Occipital lobe (tissue), 2 donors: ENCODE data around the gene CTPS1. TPM values are rescaled to one million over a fixed set of nuclear protein-coding genes. Genes with fewer than 3 reads are reported as not detected.

Experiments
- DNase-seq: peaks from one replicate; lab custom pipeline; 2025; lab: John Stamatoyannopoulos, UW
- total RNA-seq: library from RNA; depleted of rRNA; stranded (reverse); fragments of >200 nt; gene quantifications from one replicate; pipeline ENCODE4 v1.2.3, GENCODE V29; 2014

The CTPS1 gene
- 16.5 TPM for total RNA-seq

- DNase-seq: peak; percentile 95
Measured at GRCh38 chr1:40979241-40980067, at the start of gene CTPS1. TSS of gene CTPS1 (plus strand) at chr1:40979696. CDS start at chr1:40983291, 3,595 bp downstream.

- DNase-seq: no peak
Measured at GRCh38 chr1:40930174-40930964, 49.1 kb upstream of the CTPS1 start.

- DNase-seq: no peak
Measured at GRCh38 chr1:40931601-40932000, 47.9 kb upstream of the CTPS1 start.

- no peak for DNase-seq
Measured at GRCh38 chr1:40932006-40932405, 47.5 kb upstream of the CTPS1 start.

GRCh38 chr1:40936931-40937339, 42.6 kb upstream of the CTPS1 start:
- DNase-seq: no peak

- DNase-seq: no peak
Measured at GRCh38 chr1:40938393-40938792, 41.1 kb upstream of the CTPS1 start.

GRCh38 chr1:40939320-40940059, 40.0 kb upstream of the CTPS1 start:
- DNase-seq: no peak

- no peak for DNase-seq
Measured at GRCh38 chr1:40944326-40944725, 35.2 kb upstream of the CTPS1 start.

- no peak for DNase-seq
Measured at GRCh38 chr1:40944841-40945430, 34.6 kb upstream of the CTPS1 start.

GRCh38 chr1:40945491-40945973, 34.0 kb upstream of the CTPS1 start:
- no peak for DNase-seq

- DNase-seq: no peak
Measured at GRCh38 chr1:40948741-40949443, 30.6 kb upstream of the CTPS1 start.

GRCh38 chr1:40949563-40949962, 29.9 kb upstream of the CTPS1 start:
- no peak for DNase-seq

GRCh38 chr1:40951943-40952743, 27.4 kb upstream of the CTPS1 start:
- peak; percentile 30 for DNase-seq

- no peak for DNase-seq
Measured at GRCh38 chr1:40952744-40953315, 26.7 kb upstream of the CTPS1 start.

GRCh38 chr1:40954626-40955025, 24.9 kb upstream of the CTPS1 start:
- no peak for DNase-seq

GRCh38 chr1:40955266-40955665, 24.2 kb upstream of the CTPS1 start:
- no peak for DNase-seq

- DNase-seq: no peak
Measured at GRCh38 chr1:40956407-40956806, 23.1 kb upstream of the CTPS1 start.

- no peak for DNase-seq
Measured at GRCh38 chr1:40958210-40958609, 21.3 kb upstream of the CTPS1 start.

GRCh38 chr1:40965531-40965930, 14.0 kb upstream of the CTPS1 start:
- no peak for DNase-seq

- no peak for DNase-seq
Measured at GRCh38 chr1:40966417-40966816, 13.1 kb upstream of the CTPS1 start.
